BJ (cell line): ENCODE results near the gene STK11. TPM values are rescaled to one million over a fixed set of nuclear protein-coding genes. Genes with fewer than 3 reads are reported as not detected.

Experiments used
- CTCF ChIA-PET: fragments of 350-600 bp; formaldehyde crosslinking; extraction: SDS; loops from one replicate; lab custom pipeline; 2021; ENCODE audit warnings: antibody characterized with exemption, inconsistent platforms; lab: Yijun Ruan, JAX
- POLR2A ChIA-PET: fragments of 300-600 bp; sonication (Branson Sonifier 250); formaldehyde crosslinking; extraction: SDS; loops from one replicate; lab custom pipeline; 2021; ENCODE audit warnings: antibody characterized with exemption; lab: Charles Lee
- DNase-seq: peaks from one replicate; pipeline ENCODE4 v3.0.0-alpha.2; 2011; ENCODE audit warnings: low read depth
- H3K27me3 ChIP-seq: 2 replicates; pipeline ENCODE4 v1.6.0; 2011; ENCODE audit warnings: low read length; ENCODE audit not compliant: control insufficient read depth, insufficient read depth
- H3K36me3 ChIP-seq: 2 replicates; pipeline ENCODE4 v1.5.1; 2011; ENCODE audit warnings: low read length; ENCODE audit not compliant: control insufficient read depth, insufficient read depth
- H3K4me3 ChIP-seq: 2 replicates; pipeline ENCODE4 v1.5.1; 2011; ENCODE audit warnings: low read depth, mild to moderate bottlenecking, control low read depth, low read length
- CTCF ChIP-seq: IDR thresholded peaks from 2 replicates; pipeline ENCODE4 v1.5.1; 2011; ENCODE audit warnings: low read depth, mild to moderate bottlenecking, control low read depth, inconsistent platforms, low read length, moderate library complexity; ENCODE audit not compliant: insufficient read depth
- polyA plus RNA-seq: library from polyadenylated mRNA; depleted of rRNA; stranded (reverse); fragments of >200 nt; gene quantifications from 2 replicates; pipeline ENCODE4 v1.2.3, GENCODE V29; 2011

Gene STK11
- polyA plus RNA-seq, 1 experiment, result 33.6 TPM

GRCh38 chr19:1252821-1253513 lies 47.4 kb downstream of the STK11 start:
- peak; percentile 87 for DNase-seq
- H3K27me3 ChIP-seq, result no peaks in the 10 kb centered on the region
- TF ChIP-seq CTCF, result peak; percentile 31; the same call in 1 of the 2 replicates
- CTCF ChIA-PET, result interaction anchor here (1.5 to 6.2 kb wide), 6 partner anchors 9 to 22 kb away, joined by 3 to 104 read pairs (median 8); partner anchors contain the start of genes CIRBP and FAM174C
- H3K4me3 ChIP-seq, result peak overlapping the region; percentile 73
- POLR2A ChIA-PET, result interaction anchor here (0.5 to 2.3 kb wide), 7 partner anchors 9 to 225 kb away, joined by 3 to 44 read pairs (median 4); partner anchors contain the start of genes CIRBP and GPX4
- H3K36me3 ChIP-seq, result peaks cover 51% of the 10 kb centered on the region

- TF ChIP-seq CTCF, result no peak
- ChIA-PET POLR2A (interaction anchor here (0.5 to 2.3 kb wide), 6 partner anchors 10 to 225 kb away, joined by 3 to 44 read pairs (median 6); partner anchors contain the start of genes CIRBP and GPX4), CTCF (interaction anchor here (1.5 to 6.2 kb wide), 6 partner anchors 8 to 22 kb away, joined by 3 to 104 read pairs (median 8); partner anchors contain the start of genes CIRBP and FAM174C)
- peaks cover 56% of the 10 kb centered on the region for H3K36me3 ChIP-seq
- peak overlapping the region; percentile 73 for H3K4me3 ChIP-seq
- no peaks in the 10 kb centered on the region for H3K27me3 ChIP-seq
- no peak for DNase-seq
These were observed 48.0 kb downstream of the STK11 start for GRCh38 chr19:1253514-1254080.

- H3K27me3 ChIP-seq, result no peaks in the 10 kb centered on the region
- CTCF ChIA-PET, result interaction anchor here (1.5 to 6.2 kb wide), 5 partner anchors 8 to 21 kb away, joined by 3 to 104 read pairs (median 11); partner anchors contain the start of genes CIRBP and FAM174C
- H3K4me3 ChIP-seq, result peak overlapping the region; percentile 73
- no peak for DNase-seq
- H3K36me3 ChIP-seq, result peaks cover 56% of the 10 kb centered on the region
- POLR2A ChIA-PET, result interaction anchor here (1.7 to 2.3 kb wide), 2 partner anchors 12 to 15 kb away, joined by 12 to 44 read pairs; partner anchors contain the start of gene CIRBP
- no peak for TF ChIP-seq CTCF
These were observed 48.5 kb downstream of the STK11 start for GRCh38 chr19:1254081-1254527.

- POLR2A ChIA-PET, result interaction anchor here (2.3 kb wide), 1 partner anchor 15 kb away, joined by 44 read pairs; the partner anchor contains the start of gene CIRBP
- no peak overlapping the region for H3K4me3 ChIP-seq
These were observed 49.1 kb downstream of the STK11 start for GRCh38 chr19:1254530-1255185.

More at GRCh38 chr19:1254530-1255185, 49.1 kb downstream of the STK11 start:
- Histone ChIP-seq H3K36me3 (peaks cover 57% of the 10 kb centered on the region), H3K27me3 (no peaks in the 10 kb centered on the region)
- no peak for DNase-seq
- TF ChIP-seq CTCF, result no peak
- CTCF ChIA-PET, result interaction anchor here (1.5 to 6.2 kb wide), 4 partner anchors 10 to 21 kb away, joined by 3 to 104 read pairs (median 24); partner anchors contain the start of genes CIRBP and FAM174C
